OCI-LY3 (cell line): ENCODE measurements around the gene METTL8.

Experiments
- H2AFZ ChIP-seq: fragments of 200-600, 300-600 bp; shearing (Covaris generic); 2 replicates; pipeline ENCODE4 v1.6.0; 2014; ENCODE audit warnings: antibody characterized with exemption, low read depth, low read length
- H3K27ac ChIP-seq: fragments of 200-600, 300-600 bp; sonication (generic); 2 replicates; pipeline ENCODE4 v1.5.1; 2014; ENCODE audit warnings: mild to moderate bottlenecking, low read length, moderate library complexity, mixed read lengths
- H3K27me3 ChIP-seq: fragments of 200-600, 300-600 bp; sonication (generic); 2 replicates; pipeline ENCODE4 v1.6.1; 2014; ENCODE audit warnings: low read depth, low read length, mixed read lengths
- H3K36me3 ChIP-seq: fragments of 200-600, 300-600 bp; sonication (generic); replicated peaks from 2 replicates; pipeline ENCODE3; 2014; ENCODE audit warnings: low read depth, low read length, mixed read lengths
- H3K4me1 ChIP-seq: fragments of 300-600, 200-600 bp; sonication (generic); 2 replicates; pipeline ENCODE4 v1.6.1; 2014; ENCODE audit warnings: low read length, mixed read lengths
- H3K4me2 ChIP-seq: fragments of 200-600, 300-600 bp; sonication (generic); 2 replicates; pipeline ENCODE4 v1.6.1; 2014; ENCODE audit warnings: low read length, mixed read lengths
- H3K4me3 ChIP-seq: fragments of 300-600, 200-600 bp; sonication (generic); 2 replicates; pipeline ENCODE4 v1.5.1; 2014; ENCODE audit warnings: antibody characterized with exemption, mild to moderate bottlenecking, low read length, moderate library complexity
- H3K79me2 ChIP-seq: fragments of 300-600, 200-600 bp; shearing (Covaris generic); 2 replicates; pipeline ENCODE4 v1.6.1; 2014; ENCODE audit warnings: mild to moderate bottlenecking, low read length, mixed read lengths
- H3K9ac ChIP-seq: fragments of 300-600, 200-600 bp; shearing (Covaris generic); 2 replicates; pipeline ENCODE4 v1.6.0; 2014; ENCODE audit warnings: mild to moderate bottlenecking, low read length, moderate library complexity
- H3K9me3 ChIP-seq: fragments of 200-600, 300-600 bp; shearing (Covaris generic); 2 replicates; pipeline ENCODE4 v1.6.1; 2014; ENCODE audit warnings: low read length, mixed read lengths; ENCODE audit not compliant: insufficient read depth
- H4K20me1 ChIP-seq: fragments of 200-600, 300-600 bp; sonication (generic); 2 replicates; pipeline ENCODE4 v1.6.1; 2016; ENCODE audit warnings: low read length, mixed read lengths; ENCODE audit not compliant: insufficient read depth
- CTCF ChIP-seq: fragments of 200-600, 300-600 bp; sonication (generic); IDR thresholded peaks from 2 replicates; pipeline ENCODE4 v1.5.1; 2014; ENCODE audit warnings: antibody characterized with exemption, low read length, low read depth
- EZH2phosphoT487 ChIP-seq: fragments of 200-600 bp; shearing (Covaris generic); IDR thresholded peaks from 2 replicates; pipeline ENCODE4 v1.6.1; 2018; ENCODE audit warnings: antibody characterized with exemption, mixed run types, low read depth

METTL8 gene

DNA sequence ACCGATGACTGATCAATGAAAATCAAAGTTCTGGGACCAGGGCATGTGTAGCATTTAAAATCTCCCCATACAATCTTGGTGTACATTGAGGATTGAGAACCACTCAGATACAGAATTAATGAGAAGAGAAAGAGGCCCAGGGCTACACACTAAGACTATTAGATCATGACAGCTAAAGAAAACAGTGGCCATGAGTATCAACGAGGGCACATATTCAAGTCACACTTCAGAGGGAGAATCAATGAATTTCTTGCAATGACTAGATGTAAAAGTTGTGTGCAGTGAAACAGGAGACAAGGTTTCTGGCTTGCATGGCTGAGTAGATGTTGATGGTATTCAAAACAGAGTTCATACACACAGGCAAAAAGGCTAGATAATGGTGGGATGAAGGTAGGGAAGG lies 29.1 kb downstream of the METTL8 start:
- Histone ChIP-seq H3K27ac (no peak overlapping the region), H3K4me3 (no peak overlapping the region), H3K9ac (no peak overlapping the region), H3K4me1 (peaks cover 22% of the 10 kb centered on the region), H2AFZ (no peak overlapping the region), H4K20me1 (no peaks in the 10 kb centered on the region), H3K27me3 (no peaks in the 10 kb centered on the region), H3K36me3 (peaks cover 5% of the 10 kb centered on the region), H3K4me2 (no peak overlapping the region), H3K9me3 (no peaks in the 10 kb centered on the region), H3K79me2 (no peaks in the 10 kb centered on the region)
- TF ChIP-seq CTCF (no peak), EZH2phosphoT487 (no peak)

GRCh38 chr2:171404261-171404660 lies 29.5 kb downstream of the METTL8 start:
- no peak overlapping the region for H3K4me2 ChIP-seq

DNA sequence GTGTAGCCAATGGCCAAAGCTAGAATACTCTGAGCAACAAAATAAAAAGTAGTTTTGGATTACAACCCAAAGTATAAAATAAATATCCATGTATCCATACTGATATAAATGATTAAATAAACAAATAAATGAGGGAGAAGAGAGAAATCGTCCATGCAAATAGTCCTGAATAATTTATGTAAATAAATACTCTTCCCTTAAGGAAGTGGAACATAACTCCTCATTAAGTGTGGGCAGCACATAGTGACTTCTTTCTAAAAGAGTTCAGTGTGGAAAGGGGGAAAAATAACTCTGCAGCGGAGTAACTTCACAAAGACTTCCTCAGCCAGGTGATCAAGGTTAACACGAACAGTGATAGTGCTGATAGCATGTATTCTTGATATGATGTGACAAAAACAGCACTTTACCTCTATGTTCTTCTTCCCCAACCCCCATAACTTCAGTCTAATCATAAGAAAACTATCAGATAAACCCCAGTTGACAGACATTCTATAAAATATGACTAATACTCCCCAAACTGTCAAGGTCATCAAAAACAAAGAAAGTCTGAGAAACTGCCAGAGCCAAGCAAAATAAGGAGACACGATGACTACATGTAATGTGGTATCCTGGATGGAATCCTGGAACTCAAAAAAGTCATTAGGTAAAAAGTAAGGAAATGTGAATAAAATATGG lies 30.7 kb downstream of the METTL8 start:
- no peaks in the 10 kb centered on the region for H4K20me1 ChIP-seq
- no peaks in the 10 kb centered on the region for H3K79me2 ChIP-seq
- H3K4me1 ChIP-seq = peaks cover 22% of the 10 kb centered on the region
- H3K4me3 ChIP-seq = no peak overlapping the region
- H3K27ac ChIP-seq = no peak overlapping the region
- H3K4me2 ChIP-seq = no peak overlapping the region
- no peaks in the 10 kb centered on the region for H3K27me3 ChIP-seq
- H3K36me3 ChIP-seq = peaks cover 5% of the 10 kb centered on the region
- no peaks in the 10 kb centered on the region for H3K9me3 ChIP-seq
- H2AFZ ChIP-seq = no peak overlapping the region
- no peak overlapping the region for H3K9ac ChIP-seq
- TF ChIP-seq CTCF (no peak), EZH2phosphoT487 (no peak)

More at GRCh38 chr2:171404261-171404660, 29.5 kb downstream of the METTL8 start:
- Histone ChIP-seq H3K36me3 (peaks cover 5% of the 10 kb centered on the region), H4K20me1 (no peaks in the 10 kb centered on the region), H3K4me3 (no peak overlapping the region), H3K9me3 (no peaks in the 10 kb centered on the region), H3K27ac (no peak overlapping the region), H2AFZ (no peak overlapping the region), H3K79me2 (no peaks in the 10 kb centered on the region), H3K9ac (no peak overlapping the region), H3K4me1 (peaks cover 22% of the 10 kb centered on the region), H3K27me3 (no peaks in the 10 kb centered on the region)
- TF ChIP-seq EZH2phosphoT487 = no peak
- no peak for TF ChIP-seq CTCF

DNA sequence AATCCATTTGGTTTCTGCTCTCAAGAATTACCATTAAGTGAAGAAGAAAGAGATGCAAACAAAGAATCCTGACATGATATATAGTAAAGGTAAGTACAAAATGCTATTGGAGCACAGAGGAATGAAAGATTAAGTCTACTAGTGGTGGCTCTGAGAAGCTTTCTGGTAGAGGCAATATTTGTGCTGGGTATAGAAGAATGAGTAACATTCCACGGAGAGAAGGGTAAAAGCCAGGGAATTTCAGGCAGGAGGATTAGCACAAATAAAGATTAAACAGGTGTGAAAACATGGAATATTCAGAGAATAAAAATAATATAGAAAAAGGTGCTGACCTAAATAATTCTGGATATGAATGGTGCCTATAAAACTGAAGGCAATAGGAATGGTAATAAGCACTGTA lies 31.8 kb downstream of the METTL8 start:
- Histone ChIP-seq H3K79me2 (no peaks in the 10 kb centered on the region), H3K27ac (no peak overlapping the region), H3K36me3 (peaks cover 5% of the 10 kb centered on the region), H4K20me1 (no peaks in the 10 kb centered on the region), H3K9ac (no peak overlapping the region), H3K9me3 (no peaks in the 10 kb centered on the region), H3K4me2 (no peak overlapping the region), H3K27me3 (no peaks in the 10 kb centered on the region), H3K4me3 (no peak overlapping the region), H2AFZ (no peak overlapping the region), H3K4me1 (peaks cover 22% of the 10 kb centered on the region)
- no peak for TF ChIP-seq EZH2phosphoT487
- TF ChIP-seq CTCF = no peak
